Inflammatory macrophage treated with lipopolysaccharide for 4 hours (primary cell): ENCODE data around the gene CIROP.

Experiments used
- DNase-seq: peaks from one replicate; pipeline ENCODE4 v3.0.0-alpha.2; 2020

The CIROP gene

DNA sequence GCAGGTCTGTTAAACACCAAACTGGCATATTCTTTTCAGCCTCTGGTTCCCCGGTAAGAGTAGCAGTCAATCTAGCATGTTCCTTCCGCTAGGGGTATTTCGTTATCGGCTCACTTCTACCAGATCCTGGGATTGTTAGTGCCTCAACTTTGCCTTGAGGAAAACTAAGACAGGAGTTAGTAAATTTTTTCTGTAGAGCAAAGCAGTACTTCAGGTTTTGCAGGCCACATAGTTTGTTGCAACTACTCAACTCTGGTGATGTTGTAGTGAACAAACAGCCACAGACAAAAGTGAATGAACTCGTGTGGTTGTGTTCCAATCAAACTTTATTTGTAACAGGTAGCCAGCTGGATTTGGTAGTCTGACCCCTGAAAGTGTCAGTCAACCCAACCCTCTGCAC lies 41.2 kb downstream of the CIROP start:
- no peak for DNase-seq

DNA sequence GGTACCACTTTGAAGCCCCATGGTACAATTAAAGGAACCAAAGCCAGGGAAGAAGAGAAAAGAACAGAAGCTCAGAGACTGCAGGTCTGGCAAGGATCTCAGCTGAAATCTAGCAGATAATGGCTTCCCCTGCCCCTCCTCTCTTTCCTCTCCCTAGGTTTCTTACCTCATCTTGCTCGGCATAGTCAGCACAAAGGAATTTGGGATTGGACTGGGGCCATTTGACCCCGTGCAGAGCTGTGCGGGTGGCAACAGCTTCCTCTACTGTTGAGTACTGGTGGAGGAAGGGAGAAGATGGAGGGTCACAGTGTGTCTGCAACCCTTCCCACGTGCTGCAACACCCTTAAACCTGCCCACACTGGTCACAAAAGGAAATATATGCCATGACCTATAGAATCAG lies 42.8 kb downstream of the CIROP start:
- peak; percentile 20 for DNase-seq

DNA sequence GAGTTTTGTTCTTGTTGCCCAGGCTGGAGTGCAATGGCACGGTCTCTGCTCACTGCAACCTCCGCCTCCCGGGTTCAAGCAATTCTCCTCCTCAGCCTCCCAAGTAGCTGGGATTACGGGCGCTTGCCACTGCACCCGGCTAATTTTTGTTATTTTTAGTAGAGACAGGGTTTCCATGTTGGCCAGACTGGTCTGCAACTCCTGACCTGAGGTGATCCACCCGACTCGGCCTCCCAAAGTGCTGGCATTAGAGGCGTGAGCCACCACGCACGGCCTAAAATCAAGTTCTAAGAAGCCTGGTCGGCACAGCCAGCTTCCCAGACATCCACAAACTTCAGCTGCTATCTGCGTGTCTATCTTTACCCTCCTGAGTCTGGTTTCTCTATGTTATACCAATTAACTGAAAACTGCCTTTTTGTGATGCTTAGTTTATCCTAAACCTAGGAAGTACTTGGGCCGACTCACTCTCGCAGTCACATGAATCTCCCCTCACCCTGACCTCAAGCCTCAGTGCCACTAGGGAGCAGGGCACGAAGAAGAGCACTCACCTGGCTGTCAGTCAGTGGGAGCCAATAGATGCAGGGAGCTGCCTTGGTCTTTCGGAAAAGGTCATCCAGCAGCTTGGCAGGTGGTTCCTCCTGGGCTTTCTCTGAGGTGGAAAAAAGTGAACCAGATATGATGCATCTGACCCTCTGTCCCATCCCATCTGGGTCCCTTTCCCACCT lies 44.1 kb downstream of the CIROP start:
- no peak for DNase-seq

DNA sequence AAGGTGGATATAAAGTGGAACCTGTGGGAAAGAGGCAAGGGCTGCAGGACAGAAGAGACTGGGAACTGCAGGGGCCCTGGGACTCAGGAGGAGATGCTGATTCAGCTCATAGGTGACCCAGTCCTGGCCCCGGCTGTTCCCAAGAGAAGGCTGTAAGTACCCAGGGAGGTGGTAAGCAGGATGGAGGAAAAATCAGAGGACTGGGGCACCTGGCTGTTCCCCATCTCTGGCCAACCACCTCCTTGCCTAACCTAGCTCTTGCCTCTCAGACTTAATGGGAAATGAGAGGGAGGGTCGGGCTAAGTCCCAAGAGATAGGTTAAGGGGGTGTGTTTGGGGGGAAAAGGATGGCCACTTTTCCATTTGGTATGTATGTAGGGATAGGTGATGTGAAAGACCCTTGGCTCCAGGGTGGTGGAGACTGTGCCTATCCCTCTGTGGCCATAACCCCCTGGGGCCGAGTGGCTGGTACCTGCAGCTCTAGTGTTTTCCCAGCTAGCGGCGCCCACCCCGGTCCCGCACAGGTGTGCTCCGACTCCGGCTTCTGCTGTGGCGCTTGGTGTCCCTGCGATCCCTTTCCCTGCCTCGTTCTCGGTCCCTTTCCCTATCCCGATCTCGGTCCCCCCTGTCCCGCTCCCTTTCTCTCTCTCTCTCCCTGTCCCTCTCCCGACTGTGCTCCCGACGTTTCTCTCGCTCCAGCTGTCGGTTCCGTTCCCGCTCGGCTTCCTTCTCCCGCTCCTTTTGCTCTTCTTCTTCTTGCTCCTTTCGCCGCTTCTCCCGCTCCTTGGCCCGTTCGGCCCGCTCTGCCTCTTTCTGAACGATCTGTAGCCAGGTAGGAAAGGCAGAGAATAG lies 45.9 kb downstream of the CIROP start:
- no peak for DNase-seq

DNA sequence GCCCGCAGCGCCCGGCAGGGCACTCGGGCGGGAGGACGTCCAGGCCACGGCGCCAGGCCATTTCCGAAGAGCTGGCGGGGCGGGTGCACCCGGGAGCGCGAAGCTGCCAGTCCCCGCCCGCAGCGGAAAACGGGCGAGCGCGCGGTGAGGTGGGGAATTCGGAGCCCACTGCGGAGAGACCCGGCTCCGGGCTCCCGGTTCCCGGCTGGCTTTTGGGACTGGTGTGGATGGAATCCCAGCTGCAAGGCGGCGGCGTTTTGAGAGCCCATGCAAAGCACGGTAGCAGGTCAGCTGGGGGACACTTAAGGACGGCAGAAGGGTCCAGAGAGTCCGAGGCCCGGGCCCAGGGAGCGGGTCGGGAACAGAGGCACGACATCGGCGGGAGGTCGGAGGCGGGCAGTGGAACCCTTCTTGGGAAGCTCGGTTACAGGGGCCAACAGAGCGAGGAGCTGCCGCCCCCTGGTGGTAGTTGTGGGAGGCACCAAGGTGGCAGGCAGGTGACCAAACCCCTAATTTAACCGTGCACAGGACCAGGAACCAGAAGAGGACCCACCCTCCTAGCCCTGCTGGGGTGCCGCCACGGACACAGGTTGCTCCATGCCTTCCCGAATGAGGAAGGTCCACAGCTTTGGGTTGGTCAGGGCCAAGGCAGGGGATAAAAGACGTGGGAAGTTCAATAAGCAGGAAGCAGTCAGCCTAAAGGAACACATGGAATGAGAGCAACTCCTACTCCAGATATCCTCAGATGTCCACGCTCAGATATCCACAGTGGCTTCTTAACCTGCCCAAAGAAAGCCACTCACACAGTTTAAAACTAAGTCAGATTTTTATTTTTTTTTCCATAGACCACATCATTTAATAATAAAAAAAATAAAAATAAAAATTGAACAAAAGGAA lies 46.8 kb downstream of the CIROP start:
- peak; percentile 65 for DNase-seq

DNA sequence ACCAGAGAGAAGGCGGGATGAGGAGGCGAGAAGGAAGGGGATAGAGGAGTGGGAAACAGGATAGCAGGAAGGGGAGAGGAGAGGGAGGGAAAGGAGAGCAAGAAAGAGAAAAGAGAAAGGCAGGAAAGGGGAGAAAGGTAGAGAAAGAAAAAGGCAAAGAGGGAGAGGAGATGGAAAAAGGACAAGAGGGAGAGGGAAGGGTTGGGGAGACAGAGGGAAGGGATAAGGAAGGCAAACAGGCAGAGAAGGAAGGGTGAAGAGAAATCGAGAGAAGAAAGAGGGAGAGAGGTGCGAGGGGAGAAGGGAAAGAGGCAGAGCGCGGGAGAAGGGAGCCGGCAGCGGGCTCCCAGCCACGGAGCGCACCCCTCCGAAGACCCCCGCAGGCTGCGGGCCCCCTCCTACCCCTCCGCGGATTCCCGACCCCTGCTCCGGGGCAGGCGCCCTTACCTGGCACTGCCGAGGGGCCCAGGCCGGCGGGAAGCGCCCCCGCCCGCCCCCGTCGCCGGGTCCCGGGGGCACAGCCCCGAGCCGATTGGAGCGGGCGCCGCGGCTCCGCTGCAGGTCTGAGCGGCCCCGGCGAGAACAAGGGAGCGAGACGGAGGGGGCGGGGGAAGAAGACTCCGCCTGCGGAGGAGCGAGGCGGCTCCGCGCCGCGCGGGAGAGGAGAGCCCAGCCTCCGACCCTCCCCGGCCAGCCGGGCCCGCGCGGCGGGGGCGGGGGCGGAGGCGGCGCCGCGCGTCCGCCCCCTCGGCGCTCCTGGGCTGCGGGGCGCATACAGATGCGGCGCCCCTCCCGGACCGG lies 47.6 kb downstream of the CIROP start, which contains the start of gene CDH24:
TSS of gene CDH24 (minus strand) at position 565 of the 801 bp plus-strand sequence. CDS start 1,787 bp downstream, outside the sequence.
- peak; percentile 27 for DNase-seq

DNA sequence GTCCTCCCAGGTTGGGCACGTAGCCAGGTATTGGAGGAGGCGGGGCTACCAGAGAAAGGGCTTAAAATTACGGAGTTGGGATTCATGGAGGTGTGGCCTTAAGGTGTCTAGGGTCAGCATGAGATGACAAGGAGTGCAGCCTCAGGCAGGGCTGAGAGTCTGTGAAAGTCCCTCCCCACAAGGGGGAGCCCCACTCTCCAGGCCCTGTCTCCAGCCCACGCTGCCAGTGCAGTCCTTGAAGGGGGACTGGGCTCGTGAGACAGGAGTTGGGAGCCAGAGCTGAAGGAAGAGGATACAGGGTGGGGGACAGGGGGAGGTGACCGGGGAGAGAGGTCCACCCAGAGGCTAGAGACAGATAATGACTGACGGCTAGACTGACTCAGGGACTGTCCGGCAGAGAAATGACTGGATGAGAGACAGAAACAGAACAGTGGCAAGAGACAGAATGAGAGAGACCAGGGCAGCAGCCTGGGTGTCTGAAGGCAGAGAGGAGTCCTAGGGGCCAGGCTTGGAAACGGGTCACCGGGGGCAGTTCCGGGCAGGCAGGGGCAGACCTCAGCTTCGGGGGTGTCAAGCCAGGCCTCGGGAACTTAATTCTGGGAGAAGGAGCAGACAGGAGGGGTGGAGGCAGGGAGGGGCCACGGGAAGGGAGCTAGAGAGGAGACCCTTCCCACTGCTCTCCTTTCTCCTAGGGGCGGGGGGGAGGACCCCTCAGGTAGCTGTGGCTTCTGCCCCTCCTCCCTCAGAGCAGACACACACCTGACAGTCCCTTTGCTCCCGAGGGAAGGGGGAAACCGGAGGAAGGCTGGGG lies 48.4 kb downstream of the CIROP start:
- DNase-seq = peak; percentile 66

DNA sequence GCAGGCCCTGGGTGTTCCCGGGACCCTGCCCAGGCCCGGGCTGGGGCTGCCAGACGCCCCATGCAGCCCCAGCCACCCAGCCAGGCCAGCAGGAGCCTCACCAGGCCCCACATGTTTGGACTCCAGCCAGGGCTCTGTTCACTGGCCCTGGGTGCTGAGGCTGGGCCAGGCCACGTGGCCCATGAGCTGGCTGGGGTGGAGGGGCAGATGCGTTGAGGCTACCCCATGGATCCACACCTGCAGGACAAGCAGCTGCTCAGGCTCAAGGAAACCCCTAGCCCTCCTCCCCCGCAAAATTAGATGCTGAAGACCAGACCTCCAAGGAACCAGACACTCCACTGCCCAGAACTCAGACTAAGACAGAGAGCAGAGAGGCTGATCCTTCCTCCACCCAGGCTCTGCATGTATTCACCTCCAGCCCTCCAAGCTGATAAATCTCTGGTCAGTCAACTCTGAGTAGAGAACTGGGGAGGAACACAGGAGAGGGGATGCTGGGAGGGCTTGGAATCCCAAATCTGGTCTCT lies 49.1 kb downstream of the CIROP start:
- no peak for DNase-seq

DNA sequence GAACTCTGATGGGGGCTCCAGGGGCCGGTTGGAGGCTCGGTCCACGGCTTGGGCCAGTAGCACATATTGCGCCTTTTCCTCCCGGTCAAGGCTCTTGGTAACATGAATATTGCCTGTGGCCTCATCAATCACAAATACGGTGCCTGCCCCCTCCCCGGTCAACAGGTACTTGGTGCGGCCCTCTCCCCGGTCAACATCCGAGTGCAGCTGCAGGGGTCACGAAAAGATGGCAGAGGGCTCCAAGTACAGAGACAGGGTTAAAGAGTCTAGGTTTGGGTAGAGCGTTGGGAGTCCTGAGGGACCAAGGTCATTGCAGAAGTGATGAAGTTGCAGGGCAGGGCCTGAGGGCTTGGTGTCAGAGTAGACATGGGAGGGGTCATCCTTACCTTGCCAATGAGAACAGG lies 49.6 kb downstream of the CIROP start:
- DNase-seq = no peak

DNA sequence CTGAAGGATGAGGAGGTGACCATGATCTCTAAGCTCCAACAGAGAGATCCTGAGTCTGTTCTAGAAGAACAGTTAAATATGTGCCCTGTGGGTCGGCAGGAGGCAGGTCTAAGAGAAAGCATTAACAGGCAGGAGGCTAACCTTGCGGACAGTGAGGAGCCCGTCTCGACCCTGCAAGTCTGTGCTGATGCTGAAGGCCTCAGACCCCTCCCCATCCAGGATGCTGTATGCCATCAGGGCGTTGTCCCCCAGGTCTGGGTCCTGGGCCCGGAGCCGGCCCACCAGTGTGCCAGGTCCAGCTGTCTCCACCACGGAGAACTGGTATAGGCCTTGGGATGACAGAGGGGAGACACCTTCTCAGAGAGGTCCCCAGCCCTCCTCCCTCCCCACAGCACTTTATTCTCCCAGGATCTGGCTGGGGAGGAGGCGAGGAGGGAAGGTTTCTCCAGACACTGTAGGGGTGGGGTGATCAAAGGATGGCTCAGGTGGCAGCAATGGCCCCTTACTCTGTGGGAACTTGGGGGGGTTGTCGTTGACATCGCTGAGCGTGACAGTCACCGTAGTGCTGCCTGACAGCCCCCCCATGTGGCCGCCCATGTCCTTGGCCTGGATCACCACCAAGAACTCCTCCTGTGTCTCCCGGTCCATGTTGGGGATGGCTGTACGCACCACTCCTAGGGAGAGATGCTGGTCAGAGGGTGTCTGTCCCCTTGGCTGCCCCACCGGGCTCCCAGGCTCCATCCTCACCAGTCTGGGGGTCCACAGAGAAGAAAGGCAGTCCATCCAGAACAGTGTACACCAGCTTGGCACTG lies 50.6 kb downstream of the CIROP start:
- DNase-seq = no peak

DNA sequence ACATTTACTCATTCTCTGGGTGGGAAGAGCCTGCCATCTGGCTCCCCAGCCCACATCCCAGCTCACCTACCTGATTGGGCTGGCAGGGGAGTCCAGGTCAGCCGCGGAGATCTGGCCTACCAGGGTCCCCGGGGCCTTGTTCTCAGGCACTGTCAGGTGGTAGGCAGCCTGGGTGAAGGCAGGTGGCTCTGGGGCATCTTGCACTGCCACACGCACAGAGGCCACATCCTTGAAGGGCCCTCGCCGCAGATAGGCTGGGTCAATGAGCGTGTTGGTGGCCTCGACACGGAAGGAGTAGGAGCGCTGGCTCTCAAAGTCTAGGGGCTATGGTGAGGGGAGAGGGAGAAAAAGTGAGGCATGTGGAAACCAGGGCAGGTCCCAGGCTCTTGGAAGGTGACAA lies 51.4 kb downstream of the CIROP start:
- no peak for DNase-seq

DNA sequence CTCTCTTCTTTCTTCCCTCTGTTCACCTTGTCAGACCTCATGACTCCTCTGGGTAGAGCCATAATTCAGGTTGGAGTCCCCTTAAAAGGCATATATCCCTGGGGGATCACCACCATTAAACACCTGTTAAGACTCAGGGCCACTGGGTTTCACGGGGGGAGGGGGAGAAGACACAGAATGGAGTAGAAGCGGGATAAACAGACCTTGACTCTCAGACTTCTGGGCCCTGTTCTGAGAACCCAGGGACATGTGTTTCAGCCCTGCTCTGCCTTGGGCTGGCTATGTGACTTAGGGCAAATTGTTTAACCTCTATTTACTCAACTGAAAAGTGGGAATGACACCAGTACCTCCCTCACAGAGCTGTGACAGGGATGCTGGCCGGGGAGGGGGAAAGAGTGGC lies 52.1 kb downstream of the CIROP start:
- DNase-seq = no peak

DNA sequence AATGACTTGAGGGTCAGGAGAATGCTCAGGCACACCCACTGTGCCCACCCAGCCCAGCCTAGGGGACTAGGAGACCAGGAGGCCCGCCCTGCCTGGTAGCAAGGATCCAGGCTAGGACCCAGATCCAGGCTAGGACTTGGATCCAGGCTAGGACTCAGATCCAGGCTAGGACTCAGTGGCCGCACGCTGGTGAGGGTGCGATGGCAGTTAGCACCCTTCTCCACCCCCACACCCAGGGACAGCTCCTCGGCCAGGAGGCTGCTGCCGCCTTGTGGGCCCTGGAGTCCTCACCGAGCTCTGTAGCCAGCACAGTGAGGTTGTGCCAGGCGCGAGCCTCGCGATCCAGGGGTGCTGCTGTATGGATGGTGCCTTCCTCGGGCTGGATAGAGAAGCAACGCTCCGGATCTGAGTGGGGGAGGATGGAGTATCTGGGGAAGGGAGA lies 52.6 kb downstream of the CIROP start:
- DNase-seq = no peak

DNA sequence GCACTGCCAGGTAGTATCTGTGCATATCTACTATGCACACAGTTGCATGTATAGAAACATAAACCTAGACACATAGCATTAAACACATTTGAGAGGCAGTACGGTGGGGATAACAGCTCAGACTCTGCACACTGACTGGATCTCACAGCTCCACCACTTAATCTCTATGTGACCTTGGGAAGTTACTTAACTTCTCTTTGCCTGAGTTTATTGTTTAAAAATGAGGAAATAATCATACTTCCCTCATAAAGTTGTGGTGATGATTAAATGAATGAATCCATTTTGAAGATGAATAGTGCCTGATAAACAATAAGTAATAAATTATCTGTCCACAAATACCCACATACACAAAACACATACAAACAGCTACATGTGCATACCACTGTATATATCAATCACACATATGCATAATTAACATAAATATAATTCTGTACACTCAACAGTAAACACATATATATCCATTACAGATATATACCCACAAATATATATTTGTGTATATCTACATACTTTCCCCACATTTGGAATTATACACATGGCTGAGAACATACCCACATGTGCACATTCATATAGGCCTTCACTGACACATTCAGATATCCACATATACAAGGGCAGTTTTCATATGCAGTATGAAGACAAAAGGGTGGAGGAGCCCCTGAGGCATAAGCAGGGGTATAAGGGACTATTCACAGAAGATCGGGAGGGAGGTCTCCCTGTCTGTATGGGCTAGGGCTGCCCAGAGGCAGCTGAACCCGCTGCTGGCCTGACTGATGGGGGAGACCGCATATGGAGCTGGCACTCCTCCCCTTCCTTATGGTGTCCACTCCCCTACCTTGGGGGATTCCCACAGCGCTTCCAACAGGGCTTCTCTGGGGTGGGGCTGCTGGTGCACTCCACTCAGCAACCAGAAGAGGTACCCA lies 53.4 kb downstream of the CIROP start:
- DNase-seq = peak; percentile 35
